GM19023 (cell line): ENCODE results near the gene TRIM69.
"Not testable (repeated sequence)": the region's sequence is repeated elsewhere in the genome, so short reads cannot be mapped to it uniquely, and the experiment has no call there.

ENCODE experiments used
- ATAC-seq: cut with Tn5 transposase; IDR thresholded peaks from one replicate; pipeline ENCODE4 v1.9.1; 2021; ENCODE audit warnings: mild to moderate bottlenecking, moderate library complexity; ENCODE audit not compliant: unreplicated experiment

Gene TRIM69

GRCh38 chr15:44715142-44715796 lies 21.1 kb upstream of the TRIM69 start:
- ATAC-seq, result no peak

DNA sequence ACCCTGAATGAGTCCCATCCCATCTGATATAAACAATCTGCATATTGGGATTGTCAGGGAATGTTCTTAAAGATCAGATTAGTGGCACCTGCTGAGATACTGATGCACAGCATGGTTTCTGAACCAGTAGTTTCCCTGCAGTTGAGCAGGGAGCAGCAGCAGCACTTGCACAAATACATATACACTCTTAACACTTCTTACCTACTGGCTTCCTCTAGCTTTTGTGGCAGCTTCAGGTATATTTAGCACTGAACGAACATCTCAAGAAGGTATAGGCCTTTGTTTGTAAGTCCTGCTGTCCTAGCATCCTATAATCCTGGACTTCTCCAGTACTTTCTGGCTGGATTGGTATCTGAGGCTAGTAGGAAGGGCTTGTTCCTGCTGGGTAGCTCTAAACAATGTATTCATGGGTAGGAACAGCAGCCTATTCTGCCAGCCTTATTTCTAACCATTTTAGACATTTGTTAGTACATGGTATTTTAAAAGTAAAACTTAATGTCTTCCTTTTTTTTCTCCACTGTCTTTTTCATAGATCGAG lies 20.5 kb upstream of the TRIM69 start:
- no peak for ATAC-seq

- ATAC-seq, result no peak
Measured at GRCh38 chr15:44716983-44717602, 19.2 kb upstream of the TRIM69 start.

DNA sequence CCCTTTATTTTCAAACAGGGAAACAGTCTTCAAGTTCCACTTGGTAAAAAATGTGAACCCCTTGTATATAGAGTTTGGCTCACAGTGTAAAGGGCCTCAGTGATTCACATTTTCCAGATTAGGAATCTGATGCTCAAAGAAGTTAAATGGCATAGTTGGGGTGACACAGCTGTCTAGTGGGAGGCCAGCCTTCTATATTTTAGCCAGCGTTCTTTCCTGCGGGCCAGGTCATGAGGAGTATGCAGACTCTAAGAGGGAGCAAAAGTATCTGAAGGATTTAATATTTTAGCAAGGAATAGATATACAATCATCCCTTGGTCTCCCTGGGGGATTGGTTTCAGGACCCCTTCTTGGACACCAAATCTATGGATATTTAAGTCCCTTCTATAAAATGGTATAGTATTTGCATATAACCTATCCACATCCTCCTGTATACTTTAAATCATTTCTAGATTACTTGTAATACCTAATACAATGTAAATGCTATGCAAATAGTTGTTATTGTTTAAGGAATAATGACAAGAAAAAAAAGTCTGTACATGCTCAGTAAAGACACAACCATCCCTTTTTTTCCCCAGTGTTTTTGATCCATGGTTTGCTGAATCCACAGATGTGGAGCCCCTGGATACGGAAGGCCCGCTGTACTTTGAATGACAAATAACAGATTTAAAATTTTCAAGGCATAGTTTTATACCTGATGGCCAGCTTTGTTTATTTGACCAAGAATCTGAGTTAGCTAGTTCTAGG lies 18.0 kb upstream of the TRIM69 start:
- no peak for ATAC-seq

DNA sequence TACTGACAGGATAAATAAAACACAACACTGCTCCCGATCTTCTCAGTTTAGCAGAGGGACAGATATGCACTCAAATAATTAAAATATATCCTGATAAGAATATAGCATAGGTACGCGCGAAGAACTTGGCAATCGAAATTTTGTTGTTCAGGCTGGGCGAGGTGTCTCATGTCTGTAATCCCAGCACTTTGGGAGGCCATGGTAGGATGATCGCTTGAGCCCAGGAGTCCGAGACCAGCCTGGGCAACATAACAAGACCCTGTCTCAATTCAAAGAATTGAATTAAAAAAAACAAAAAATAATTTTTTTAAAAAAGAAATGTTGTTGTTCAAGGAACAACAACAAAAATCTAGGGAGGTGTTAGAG lies 17.4 kb upstream of the TRIM69 start:
- ATAC-seq, result no peak

DNA sequence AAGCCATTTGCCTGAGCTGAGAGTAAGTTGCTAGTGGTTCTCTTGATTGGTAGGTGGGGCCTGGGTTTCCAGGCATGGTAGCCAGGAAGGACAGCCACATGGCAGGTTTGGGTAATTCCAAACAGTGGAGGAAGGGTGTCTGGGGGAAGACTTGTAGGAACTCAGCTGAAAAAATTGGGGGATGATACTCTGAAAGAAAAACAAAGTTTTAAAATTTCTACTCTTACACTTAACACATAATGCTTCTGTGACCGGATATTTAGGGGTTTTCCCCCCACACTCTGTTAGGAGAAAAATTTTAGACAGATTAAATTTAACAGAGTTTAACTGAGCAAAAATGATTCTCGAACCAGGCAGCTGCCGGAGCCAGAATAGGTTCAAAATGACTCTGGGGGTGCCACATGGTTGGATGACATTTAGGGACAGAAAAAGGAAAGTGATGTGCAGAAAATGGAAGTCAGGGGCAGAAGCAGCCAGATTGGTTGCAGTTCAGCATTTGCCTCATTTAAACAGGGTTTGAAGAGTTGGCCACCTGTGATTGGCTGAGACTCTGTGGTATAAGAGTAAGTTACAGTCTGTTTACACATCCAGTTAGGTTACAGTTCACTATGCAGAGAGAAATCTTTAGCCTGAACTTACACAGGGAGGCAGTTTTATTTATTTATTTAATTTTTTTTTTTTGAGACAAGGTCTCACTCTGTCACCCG lies 16.9 kb upstream of the TRIM69 start:
- ATAC-seq, result peak; percentile 55

- peak; percentile 3 for ATAC-seq
Measured at GRCh38 chr15:44720000-44720435, 16.3 kb upstream of the TRIM69 start.

DNA sequence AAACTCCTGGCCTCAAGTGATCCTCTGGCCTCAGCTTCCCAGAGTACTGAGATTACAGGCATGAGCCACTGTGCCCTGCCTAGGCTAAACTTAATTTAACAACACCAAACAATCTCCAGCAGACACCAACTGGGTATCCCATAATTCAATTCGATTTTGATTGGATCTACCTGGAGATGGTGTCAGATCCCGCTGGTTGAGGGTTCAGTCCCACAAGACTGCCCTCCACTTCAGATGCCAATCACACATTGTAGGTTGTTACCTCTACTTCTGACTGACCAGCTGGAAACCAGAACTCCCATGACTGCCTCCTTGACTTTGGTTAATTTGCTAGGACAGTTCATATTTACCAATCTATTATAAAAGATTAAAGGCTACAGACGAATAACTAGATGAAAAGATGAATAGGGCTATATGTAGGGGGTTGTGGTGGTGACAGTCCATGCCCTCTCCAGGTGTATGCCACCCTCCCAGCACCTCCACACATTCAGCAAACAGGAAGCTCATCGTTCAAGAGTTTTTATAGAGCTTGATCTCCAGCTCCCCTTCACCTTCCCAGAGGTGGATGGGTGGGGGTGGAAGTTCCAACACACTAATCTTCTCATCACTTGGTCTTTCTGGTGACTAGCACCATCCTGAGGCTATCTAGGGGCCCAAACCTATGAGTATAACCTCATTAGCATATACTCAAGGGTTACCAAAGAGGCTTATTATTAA lies 15.7 kb upstream of the TRIM69 start:
- ATAC-seq, result no peak

DNA sequence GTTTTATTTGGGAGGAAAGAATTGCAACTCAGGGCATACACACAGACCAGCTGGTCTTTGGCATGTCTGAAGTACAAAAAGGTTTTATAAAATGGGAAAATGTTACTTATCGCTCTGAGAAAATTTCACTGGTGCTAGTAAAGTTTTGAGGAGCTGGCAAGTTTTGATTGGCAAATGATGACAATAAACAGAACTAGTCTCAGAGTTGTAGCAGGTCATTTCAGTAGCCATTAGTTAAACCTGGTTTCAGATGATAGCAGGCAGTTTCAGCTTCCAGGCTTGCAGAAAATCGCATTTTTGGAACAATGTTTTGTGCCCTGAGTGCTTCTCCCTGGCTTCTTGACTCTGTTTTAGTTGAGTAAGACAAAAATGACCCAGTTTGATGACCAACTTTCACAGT lies 14.3 kb upstream of the TRIM69 start:
- no peak for ATAC-seq

DNA sequence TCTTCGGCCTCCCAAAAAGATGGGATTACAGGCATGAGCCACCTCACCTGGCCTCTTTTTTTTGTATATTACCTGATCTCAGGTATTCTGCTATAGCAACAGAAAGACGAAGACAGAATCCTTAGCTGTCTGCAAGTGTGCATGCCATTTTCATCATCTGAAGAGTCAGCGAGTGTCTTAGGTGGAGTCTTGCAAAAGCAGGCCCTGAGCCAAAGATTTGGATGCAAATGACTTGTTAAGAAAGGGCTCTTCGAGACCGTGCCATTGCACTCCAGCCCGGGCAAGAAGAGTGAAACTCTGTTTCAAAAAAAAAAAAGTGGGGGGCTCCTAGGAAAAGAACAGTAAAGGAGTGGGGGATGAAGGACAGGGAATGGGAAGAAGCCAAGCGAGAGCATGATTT lies 10.2 kb upstream of the TRIM69 start:
- no peak for ATAC-seq

- no peak for ATAC-seq
Measured at GRCh38 chr15:44726568-44727484, 9.5 kb upstream of the TRIM69 start.

GRCh38 chr15:44727485-44728231 lies 8.7 kb upstream of the TRIM69 start:
- no peak for ATAC-seq

- not testable (repeated sequence) for ATAC-seq
Measured at GRCh38 chr15:44728232-44728575, 8.1 kb upstream of the TRIM69 start.

GRCh38 chr15:44728576-44729407 lies 7.5 kb upstream of the TRIM69 start:
- ATAC-seq, result peak; percentile 81

DNA sequence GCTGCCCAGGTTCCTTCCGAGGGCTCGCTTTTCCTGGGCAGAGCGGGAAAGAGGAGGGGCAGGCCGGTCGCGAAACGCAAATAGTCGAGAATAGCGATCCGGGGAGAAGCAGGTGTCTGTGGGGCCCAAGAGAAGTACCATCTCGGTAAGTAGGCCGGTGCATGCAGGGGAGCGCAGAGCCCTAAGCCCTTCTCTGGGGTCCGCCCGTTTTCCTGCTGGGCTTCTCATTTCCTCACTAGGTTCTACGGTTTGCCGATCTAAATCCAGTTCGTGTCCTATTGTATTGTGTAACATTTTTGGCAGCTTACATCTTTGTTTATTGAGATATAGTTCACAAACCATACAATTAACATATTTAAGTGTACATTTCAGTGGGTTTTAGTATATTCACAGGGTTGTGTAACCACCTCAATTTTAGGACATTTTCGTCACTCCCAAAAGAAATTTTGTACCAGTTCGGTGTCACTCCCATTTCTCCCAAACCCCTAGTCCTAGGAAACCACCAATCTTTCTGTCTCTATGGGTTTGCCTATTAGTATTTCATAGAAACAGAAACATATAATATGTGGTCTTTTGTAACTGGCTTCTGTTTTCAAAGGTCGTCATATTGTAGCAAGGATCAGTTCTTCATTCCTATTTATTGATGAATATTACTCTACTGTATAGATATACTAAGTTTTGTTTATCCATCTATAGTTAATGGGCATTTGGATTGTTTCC lies 6.8 kb upstream of the TRIM69 start:
- ATAC-seq, result peak; percentile 17

DNA sequence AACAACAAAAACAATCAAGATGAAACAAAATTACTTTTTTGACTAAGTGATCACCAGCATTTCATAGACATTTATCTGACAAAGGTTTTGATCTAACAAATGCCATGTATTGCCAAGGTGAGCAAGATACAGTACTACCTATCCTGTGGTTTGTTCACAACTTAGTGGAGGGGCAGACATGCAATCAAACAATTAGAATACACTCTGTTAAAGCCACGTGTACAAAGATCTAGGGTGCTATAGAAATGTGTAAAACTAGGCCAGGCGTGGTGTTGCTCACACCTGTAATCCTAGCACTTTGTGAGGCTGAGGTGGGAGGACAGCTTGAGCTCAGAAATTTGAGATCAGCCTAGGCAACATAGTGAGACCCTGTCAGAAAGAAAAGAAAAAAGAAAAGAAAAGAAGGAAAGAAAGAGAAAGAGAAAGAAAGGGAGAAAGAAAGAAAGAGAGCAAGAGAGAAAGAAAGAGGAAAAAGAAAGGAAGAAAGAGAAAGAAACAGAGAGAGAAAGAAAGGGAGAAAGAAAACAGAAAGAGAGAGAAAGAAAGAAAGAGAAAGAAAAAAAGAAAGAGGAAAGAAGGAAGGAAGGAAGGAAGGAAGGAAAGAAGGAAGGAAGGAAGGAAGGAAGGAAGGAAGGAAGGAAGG lies 1.4 kb upstream of the TRIM69 start:
- ATAC-seq, result no peak
